GM19328 (cell line): ENCODE data around the gene KLHL21.
A peak's percentile ranks its signal among the peaks of the same experiment; 100 is the strongest.
"Not testable (repeated sequence)": the region's sequence is repeated elsewhere in the genome, so short reads cannot be mapped to it uniquely, and the experiment has no call there.

Experiments
- ATAC-seq: cut with Tn5 transposase; IDR thresholded peaks from one replicate; pipeline ENCODE4 v1.9.1; 2021; ENCODE audit warnings: mild to moderate bottlenecking, moderate library complexity; ENCODE audit not compliant: unreplicated experiment

Gene KLHL21

GRCh38 chr1:6602669-6603237 is at the start of gene KLHL21:
KLHL21 (minus strand) TSS chr1:6602869; CDS start chr1:6602817, 52 bp downstream.
- peak; percentile 47 for ATAC-seq

- no peak for ATAC-seq
Measured at GRCh38 chr1:6651909-6652308, 49.2 kb upstream of the KLHL21 start.

- ATAC-seq, result no peak
Measured at GRCh38 chr1:6648556-6648955, 45.9 kb upstream of the KLHL21 start.

GRCh38 chr1:6646499-6647148 is 44.0 kb upstream of the KLHL21 start:
- no peak for ATAC-seq

- ATAC-seq, result no peak
Measured at GRCh38 chr1:6645018-6645417, 42.3 kb upstream of the KLHL21 start.

GRCh38 chr1:6640867-6641266 is 38.2 kb upstream of the KLHL21 start:
- not testable (repeated sequence) for ATAC-seq

- ATAC-seq, result no peak
Measured at GRCh38 chr1:6638226-6638625, 35.6 kb upstream of the KLHL21 start.

GRCh38 chr1:6637770-6638169 is 35.1 kb upstream of the KLHL21 start:
- ATAC-seq, result no peak

GRCh38 chr1:6636778-6637177 is 34.1 kb upstream of the KLHL21 start:
- ATAC-seq, result not testable (repeated sequence)

GRCh38 chr1:6635910-6636760 is 33.5 kb upstream of the KLHL21 start:
- no peak for ATAC-seq

- ATAC-seq, result no peak
Measured at GRCh38 chr1:6635161-6635909, 32.7 kb upstream of the KLHL21 start.

- ATAC-seq, result no peak
Measured at GRCh38 chr1:6634371-6635052, 31.8 kb upstream of the KLHL21 start.

GRCh38 chr1:6632588-6633514 is 30.2 kb upstream of the KLHL21 start:
- ATAC-seq, result no peak

- ATAC-seq, result no peak
Measured at GRCh38 chr1:6631058-6631457, 28.4 kb upstream of the KLHL21 start.

- no peak for ATAC-seq
Measured at GRCh38 chr1:6630027-6630426, 27.4 kb upstream of the KLHL21 start.

GRCh38 chr1:6628971-6629479 is 26.4 kb upstream of the KLHL21 start:
- no peak for ATAC-seq

- no peak for ATAC-seq
Measured at GRCh38 chr1:6627841-6628545, 25.3 kb upstream of the KLHL21 start.

- ATAC-seq, result no peak
Measured at GRCh38 chr1:6627031-6627430, 24.4 kb upstream of the KLHL21 start.
